HepG2 (cell line): ENCODE results near the gene AP1G1. TPM values are rescaled to one million over a fixed set of nuclear protein-coding genes. Genes with fewer than 3 reads are reported as not detected.

Source experiments
- CBFB ChIP-seq: sonication (generic); formaldehyde crosslinking; IDR thresholded peaks from 2 replicates; pipeline ENCODE4 v1.4.0; 2020; ENCODE audit warnings: missing genetic modification reagents
- DR1 ChIP-seq: sonication (generic); formaldehyde crosslinking; IDR thresholded peaks from 2 replicates; pipeline ENCODE4 v1.8.0; 2021; ENCODE audit warnings: mild to moderate bottlenecking, missing genetic modification reagents, inconsistent platforms
- ELF1 ChIP-seq: sonication (generic); formaldehyde crosslinking; IDR thresholded peaks from 2 replicates; pipeline ENCODE4 v1.4.0; 2020; ENCODE audit warnings: missing genetic modification reagents
- ESRRA ChIP-seq: sonication (generic); formaldehyde crosslinking; IDR thresholded peaks from 2 replicates; pipeline ENCODE4 v1.5.1; 2020; ENCODE audit warnings: mild to moderate bottlenecking, low read depth, missing genetic modification reagents
- HMG20B ChIP-seq: conservative IDR thresholded peaks from 2 replicates; pipeline ENCODE4 v1.6.1; 2016; ENCODE audit warnings: missing genetic modification reagents, missing compliant biosample characterization
- POLR2A ChIP-seq, 2 experiments: IDR thresholded peaks; 2 replicates each; pipeline ENCODE4 v1.6.1; 2011; ENCODE audit warnings: low read depth in 2 of 2, low read length in 2 of 2, mild to moderate bottlenecking in 1 of 2, moderate library complexity in 1 of 2; ENCODE audit not compliant: insufficient read depth in 1 of 2
- RFX1 ChIP-seq: fragments of 450-650 bp; IDR thresholded peaks from 2 replicates; pipeline ENCODE4 v1.6.1; 2017
- SCMH1 ChIP-seq: sonication (generic); formaldehyde crosslinking; IDR thresholded peaks from 2 replicates; pipeline ENCODE4 v1.9.0; 2021; ENCODE audit warnings: missing genetic modification reagents, mild to moderate bottlenecking, borderline replicate concordance
- SP5 ChIP-seq: IDR thresholded peaks from 2 replicates; pipeline ENCODE4 v1.6.1; 2016; ENCODE audit warnings: low read depth, borderline replicate concordance
- ZFP62 ChIP-seq: sonication (generic); formaldehyde crosslinking; IDR thresholded peaks from 2 replicates; pipeline ENCODE4 v1.4.0; 2020; ENCODE audit warnings: missing genetic modification reagents
- ZNF224 ChIP-seq: sonication (generic); formaldehyde crosslinking; IDR thresholded peaks from 2 replicates; pipeline ENCODE4 v1.5.0; 2020; ENCODE audit warnings: mild to moderate bottlenecking, missing genetic modification reagents
- ZNF34 ChIP-seq: sonication (generic); formaldehyde crosslinking; IDR thresholded peaks from 2 replicates; pipeline ENCODE4 v1.4.0; 2020; ENCODE audit warnings: mild to moderate bottlenecking, missing genetic modification reagents, borderline replicate concordance
- ZNF550 ChIP-seq: sonication (generic); formaldehyde crosslinking; IDR thresholded peaks from 2 replicates; pipeline ENCODE4 v1.4.0; 2020; ENCODE audit warnings: mild to moderate bottlenecking, missing genetic modification reagents, borderline replicate concordance
- ZNF761 ChIP-seq: sonication (generic); formaldehyde crosslinking; conservative IDR thresholded peaks from 2 replicates; pipeline ENCODE4 v1.4.0; 2020; ENCODE audit warnings: mild to moderate bottlenecking, missing genetic modification reagents
- ZNF792 ChIP-seq: IDR thresholded peaks from 2 replicates; pipeline ENCODE4 v1.6.1; 2016
- polyA plus RNA-seq, 8 experiments: library from polyadenylated mRNA; depleted of rRNA in 3 of 8; stranded (reverse) in 7 of 8; unstranded in 1 of 8; fragments of >200 nt; fragmentation: Illumina TruSeq in 4 of 8; extraction: Trizol in 4 of 8; gene quantifications; 2 replicates each; pipeline versions ENCODE4 v1.2.1 to v1.2.3, GENCODE V29; 2011 to 2016; ENCODE audit warnings: low read depth in 4 of 8, missing spikeins in 1 of 8, mixed read lengths in 1 of 8; ENCODE audit not compliant: insufficient read depth in 1 of 8
- total RNA-seq, 5 experiments: library from RNA; depleted of rRNA; stranded (reverse); fragments of >200 nt; fragmentation: Illumina TruSeq; extraction: Trizol; gene quantifications; 2 replicates each; pipeline ENCODE4 v1.2.3, GENCODE V29; 2016; ENCODE audit warnings: low read depth in 1 of 5
- TF ChIP-seq, protein P1 (sequence below): sonication (generic); formaldehyde crosslinking; IDR thresholded peaks from 2 replicates; pipeline ENCODE4 v1.4.0; 2020; ENCODE audit warnings: mild to moderate bottlenecking, missing genetic modification reagents, borderline replicate concordance
- TF ChIP-seq, protein P2 (sequence below): IDR thresholded peaks from 2 replicates; pipeline ENCODE4 v1.4.0; 2020; ENCODE audit warnings: mild to moderate bottlenecking, missing genetic modification reagents
- TF ChIP-seq, protein P3 (sequence below): sonication (generic); formaldehyde crosslinking; IDR thresholded peaks from 2 replicates; pipeline ENCODE4 v1.4.0; 2020; ENCODE audit warnings: missing genetic modification reagents, low read depth, mild to moderate bottlenecking, borderline replicate concordance
- TF ChIP-seq, protein P4 (sequence below): sonication (generic); IDR thresholded peaks from 2 replicates; pipeline ENCODE4 v1.6.1; 2016; ENCODE audit warnings: low read depth, borderline replicate concordance
- TF ChIP-seq, protein P5 (sequence below): sonication (generic); formaldehyde crosslinking; IDR thresholded peaks from 2 replicates; pipeline ENCODE4 v1.4.0; 2020; ENCODE audit warnings: mild to moderate bottlenecking, low read depth, missing genetic modification reagents

AP1G1 gene
- total and polyA plus RNA-seq, 2 of the 13 experiments (the other 11 are each of a cell fraction or from before 2014, with no cell fraction given) = 62.2 to 66.2 TPM

DNA sequence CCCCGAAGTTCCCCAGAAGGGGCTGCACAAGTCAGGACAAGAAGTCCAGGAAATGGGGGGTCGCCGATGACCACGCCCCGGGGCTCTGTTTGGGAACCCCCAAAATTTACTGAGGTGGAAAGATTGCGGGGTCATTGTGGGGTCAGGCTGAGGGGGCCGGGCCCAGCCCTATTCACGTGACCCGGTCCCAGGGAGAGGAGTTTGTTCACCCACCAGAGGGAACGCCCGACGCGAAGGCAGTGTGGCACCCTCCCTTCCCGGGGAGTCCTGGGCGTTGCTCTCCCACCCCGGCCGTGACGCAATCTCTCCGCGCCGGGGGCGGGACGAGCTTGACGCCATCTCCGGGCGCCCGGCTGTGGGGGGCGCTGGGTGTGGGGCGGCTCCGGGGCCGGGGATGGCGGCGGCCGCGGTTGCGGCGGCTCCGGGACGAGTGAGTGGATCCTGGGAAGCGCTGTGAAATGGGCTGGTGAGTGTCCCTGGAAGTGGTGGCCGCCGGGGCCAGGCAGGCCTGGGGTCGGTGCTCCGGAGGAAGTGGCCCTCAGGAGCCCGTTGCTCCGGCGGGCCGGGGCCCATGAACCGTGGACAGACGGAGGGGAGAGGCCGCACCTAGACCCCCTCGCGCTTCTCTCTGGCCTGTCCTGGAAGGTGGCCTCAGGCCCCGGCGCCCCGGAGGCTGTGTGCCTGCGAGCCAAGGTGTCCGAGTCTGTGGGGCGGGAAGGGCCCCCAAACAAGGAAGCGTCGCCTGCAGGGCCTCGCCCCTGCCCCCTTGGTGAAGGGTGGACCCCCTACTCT is 37.2 kb upstream of the AP1G1 start, which contains the start of gene ATXN1L (continued):
- TF ChIP-seq, protein P1, sequence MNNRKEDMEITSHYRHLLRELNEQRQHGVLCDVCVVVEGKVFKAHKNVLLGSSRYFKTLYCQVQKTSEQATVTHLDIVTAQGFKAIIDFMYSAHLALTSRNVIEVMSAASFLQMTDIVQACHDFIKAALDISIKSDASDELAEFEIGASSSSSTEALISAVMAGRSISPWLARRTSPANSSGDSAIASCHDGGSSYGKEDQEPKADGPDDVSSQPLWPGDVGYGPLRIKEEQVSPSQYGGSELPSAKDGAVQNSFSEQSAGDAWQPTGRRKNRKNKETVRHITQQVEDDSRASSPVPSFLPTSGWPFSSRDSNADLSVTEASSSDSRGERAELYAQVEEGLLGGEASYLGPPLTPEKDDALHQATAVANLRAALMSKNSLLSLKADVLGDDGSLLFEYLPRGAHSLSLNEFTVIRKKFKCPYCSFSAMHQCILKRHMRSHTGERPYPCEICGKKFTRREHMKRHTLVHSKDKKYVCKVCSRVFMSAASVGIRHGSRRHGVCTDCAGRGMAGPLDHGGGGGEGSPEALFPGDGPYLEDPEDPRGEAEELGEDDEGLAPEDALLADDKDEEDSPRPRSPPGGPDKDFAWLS = 0 out of 2 replicates have a peak, but pooled peaks have one; percentile 53
- TF ChIP-seq ZNF761 (CRISPR knock-in tag) (0 out of 2 replicates have a peak, but pooled peaks have one; percentile 52), ESRRA (peak; percentile 56; the same call in 1 of the 2 replicates), ZNF792 (peak; percentile 74; the same call in 1 of the 2 replicates), ZFP62 (CRISPR knock-in tag) (no peak), DR1 (CRISPR knock-in tag) (peak; percentile 57; the same call in 1 of the 2 replicates), ZNF34 (CRISPR knock-in tag) (0 out of 2 replicates have a peak, but pooled peaks have one; percentile 68), ZNF550 (CRISPR knock-in tag) (no peak), SCMH1 (no peak), POLR2A (IDR thresholded peaks at IDR 0.05; ENCODE audit: insufficient read depth in 1 of 2, low read depth in 2 of 2, low read length in 2 of 2) (peak; percentile 86 to 99), CBFB (peak; percentile 61; the same call in 1 of the 2 replicates), HMG20B (CRISPR knock-in tag) (no peak), ELF1 (CRISPR knock-in tag) (peak; percentile 75), SP5 (CRISPR knock-in tag) (peak; percentile 96), RFX1 (no peak), ZNF224 (peak; percentile 78; the same call in 1 of the 2 replicates)
- TF ChIP-seq, protein P2, sequence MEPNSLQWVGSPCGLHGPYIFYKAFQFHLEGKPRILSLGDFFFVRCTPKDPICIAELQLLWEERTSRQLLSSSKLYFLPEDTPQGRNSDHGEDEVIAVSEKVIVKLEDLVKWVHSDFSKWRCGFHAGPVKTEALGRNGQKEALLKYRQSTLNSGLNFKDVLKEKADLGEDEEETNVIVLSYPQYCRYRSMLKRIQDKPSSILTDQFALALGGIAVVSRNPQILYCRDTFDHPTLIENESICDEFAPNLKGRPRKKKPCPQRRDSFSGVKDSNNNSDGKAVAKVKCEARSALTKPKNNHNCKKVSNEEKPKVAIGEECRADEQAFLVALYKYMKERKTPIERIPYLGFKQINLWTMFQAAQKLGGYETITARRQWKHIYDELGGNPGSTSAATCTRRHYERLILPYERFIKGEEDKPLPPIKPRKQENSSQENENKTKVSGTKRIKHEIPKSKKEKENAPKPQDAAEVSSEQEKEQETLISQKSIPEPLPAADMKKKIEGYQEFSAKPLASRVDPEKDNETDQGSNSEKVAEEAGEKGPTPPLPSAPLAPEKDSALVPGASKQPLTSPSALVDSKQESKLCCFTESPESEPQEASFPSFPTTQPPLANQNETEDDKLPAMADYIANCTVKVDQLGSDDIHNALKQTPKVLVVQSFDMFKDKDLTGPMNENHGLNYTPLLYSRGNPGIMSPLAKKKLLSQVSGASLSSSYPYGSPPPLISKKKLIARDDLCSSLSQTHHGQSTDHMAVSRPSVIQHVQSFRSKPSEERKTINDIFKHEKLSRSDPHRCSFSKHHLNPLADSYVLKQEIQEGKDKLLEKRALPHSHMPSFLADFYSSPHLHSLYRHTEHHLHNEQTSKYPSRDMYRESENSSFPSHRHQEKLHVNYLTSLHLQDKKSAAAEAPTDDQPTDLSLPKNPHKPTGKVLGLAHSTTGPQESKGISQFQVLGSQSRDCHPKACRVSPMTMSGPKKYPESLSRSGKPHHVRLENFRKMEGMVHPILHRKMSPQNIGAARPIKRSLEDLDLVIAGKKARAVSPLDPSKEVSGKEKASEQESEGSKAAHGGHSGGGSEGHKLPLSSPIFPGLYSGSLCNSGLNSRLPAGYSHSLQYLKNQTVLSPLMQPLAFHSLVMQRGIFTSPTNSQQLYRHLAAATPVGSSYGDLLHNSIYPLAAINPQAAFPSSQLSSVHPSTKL (CRISPR knock-in tag) = peak; percentile 35; the same call in 1 of the 2 replicates
- TF ChIP-seq, protein P3, sequence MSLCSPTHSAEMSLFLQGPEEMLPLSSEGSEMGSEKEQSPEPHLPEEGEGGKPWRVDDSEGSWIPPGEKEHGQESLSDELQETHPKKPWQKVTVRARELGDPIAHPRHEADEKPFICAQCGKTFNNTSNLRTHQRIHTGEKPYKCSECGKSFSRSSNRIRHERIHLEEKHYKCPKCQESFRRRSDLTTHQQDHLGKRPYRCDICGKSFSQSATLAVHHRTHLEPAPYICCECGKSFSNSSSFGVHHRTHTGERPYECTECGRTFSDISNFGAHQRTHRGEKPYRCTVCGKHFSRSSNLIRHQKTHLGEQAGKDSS (CRISPR knock-in tag) = peak; percentile 83; the same call in 1 of the 2 replicates
- TF ChIP-seq, protein P4, sequence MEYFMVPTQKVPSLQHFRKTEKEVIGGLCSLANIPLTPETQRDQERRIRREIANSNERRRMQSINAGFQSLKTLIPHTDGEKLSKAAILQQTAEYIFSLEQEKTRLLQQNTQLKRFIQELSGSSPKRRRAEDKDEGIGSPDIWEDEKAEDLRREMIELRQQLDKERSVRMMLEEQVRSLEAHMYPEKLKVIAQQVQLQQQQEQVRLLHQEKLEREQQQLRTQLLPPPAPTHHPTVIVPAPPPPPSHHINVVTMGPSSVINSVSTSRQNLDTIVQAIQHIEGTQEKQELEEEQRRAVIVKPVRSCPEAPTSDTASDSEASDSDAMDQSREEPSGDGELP = peak; percentile 31; the same call in 1 of the 2 replicates
- TF ChIP-seq, protein P5, sequence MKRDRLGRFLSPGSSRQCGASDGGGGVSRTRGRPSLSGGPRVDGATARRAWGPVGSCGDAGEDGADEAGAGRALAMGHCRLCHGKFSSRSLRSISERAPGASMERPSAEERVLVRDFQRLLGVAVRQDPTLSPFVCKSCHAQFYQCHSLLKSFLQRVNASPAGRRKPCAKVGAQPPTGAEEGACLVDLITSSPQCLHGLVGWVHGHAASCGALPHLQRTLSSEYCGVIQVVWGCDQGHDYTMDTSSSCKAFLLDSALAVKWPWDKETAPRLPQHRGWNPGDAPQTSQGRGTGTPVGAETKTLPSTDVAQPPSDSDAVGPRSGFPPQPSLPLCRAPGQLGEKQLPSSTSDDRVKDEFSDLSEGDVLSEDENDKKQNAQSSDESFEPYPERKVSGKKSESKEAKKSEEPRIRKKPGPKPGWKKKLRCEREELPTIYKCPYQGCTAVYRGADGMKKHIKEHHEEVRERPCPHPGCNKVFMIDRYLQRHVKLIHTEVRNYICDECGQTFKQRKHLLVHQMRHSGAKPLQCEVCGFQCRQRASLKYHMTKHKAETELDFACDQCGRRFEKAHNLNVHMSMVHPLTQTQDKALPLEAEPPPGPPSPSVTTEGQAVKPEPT = peak; percentile 80; the same call in 1 of the 2 replicates
